NCI-H2029 treated with DMSO at 0.1 percent for 48 hours (cell line): Measurements from ENCODE around the gene AATK.

Experiments used
- DNase-seq: peaks from one replicate; lab custom pipeline; 2025; lab: John Stamatoyannopoulos, UW

AATK gene

DNA sequence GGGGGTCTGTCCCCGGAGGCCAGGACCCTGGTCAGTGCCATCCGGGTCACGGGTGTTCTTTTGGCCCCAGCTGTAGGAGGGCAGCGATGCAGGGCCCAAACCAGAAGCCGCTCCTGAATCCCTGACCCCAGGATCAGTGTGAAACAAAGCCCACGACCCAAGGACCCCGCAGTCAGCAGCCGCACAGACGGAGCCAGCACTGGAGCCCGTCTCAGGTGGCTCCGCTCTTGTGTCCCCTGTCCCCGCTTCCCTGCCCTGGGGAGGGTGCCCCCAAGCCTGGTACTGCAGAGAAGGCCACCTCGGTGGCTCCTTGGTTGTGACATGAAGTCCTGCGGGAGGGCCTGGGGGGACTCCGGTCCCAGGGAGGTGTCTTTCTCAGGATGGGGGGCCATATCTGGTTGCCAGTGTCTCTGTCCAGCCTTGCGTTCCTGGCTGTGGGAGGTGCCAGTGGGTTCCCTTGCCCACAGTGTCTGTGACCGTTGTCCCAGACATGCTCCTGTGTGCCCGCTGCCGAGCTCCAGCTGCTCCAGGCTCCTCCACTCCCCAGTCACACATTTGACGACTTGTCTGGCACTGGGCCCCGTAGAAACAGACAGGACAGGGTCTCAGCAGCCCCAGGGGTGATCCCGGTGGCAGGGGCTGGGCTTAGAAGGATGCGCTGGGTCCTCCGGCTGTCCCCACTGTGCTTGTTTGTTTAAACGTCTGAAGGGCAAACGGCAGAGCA lies 97.4 kb downstream of the AATK start:
- DNase-seq = no peak

- DNase-seq = no peak
These were observed 98.6 kb downstream of the AATK start for GRCh38 chr17:81067391-81067811.
